Kidney (tissue), 14 donors: ENCODE results near the gene SLC37A2. TPM values are rescaled to one million over a fixed set of nuclear protein-coding genes. Genes with fewer than 3 reads are reported as not detected.
"Not testable (repeated sequence)": the region's sequence is repeated elsewhere in the genome, so short reads cannot be mapped to it uniquely, and the experiment has no call there.

Experiments used
- DNase-seq, 5 donors: peaks; one replicate each; pipeline ENCODE4 v3.0.0-alpha.2; 2013 to 2020
- FAIRE-seq: peaks from 2 replicates; lab custom pipeline; 2012; peaks lifted over from hg19 to GRCh38; lab: Jason Lieb, UNC
- H3K27ac ChIP-seq, 2 donors: one replicate each; pipeline ENCODE4 v1.7.0; 2013; ENCODE audit warnings: low read depth in 2 of 2, low read length in 2 of 2, inconsistent platforms in 1 of 2
- H3K27me3 ChIP-seq: one replicate; pipeline ENCODE4 v1.7.1; 2013; ENCODE audit warnings: low read length, inconsistent platforms; ENCODE audit not compliant: control insufficient read depth, insufficient read depth
- H3K36me3 ChIP-seq, 3 donors: one replicate each; pipeline versions ENCODE4 v1.7.0 to v1.7.1; 2013; ENCODE audit warnings: low read length in 3 of 3, control low read depth in 1 of 3, inconsistent platforms in 1 of 3; ENCODE audit not compliant: insufficient read depth in 3 of 3, control insufficient read depth in 2 of 3
- H3K4me1 ChIP-seq, 3 donors: one replicate each; pipeline versions ENCODE4 v1.7.0 to v1.7.1; 2013; ENCODE audit warnings: low read length in 3 of 3, inconsistent platforms in 1 of 3, low read depth in 1 of 3; ENCODE audit not compliant: control insufficient read depth in 2 of 3, insufficient read depth in 2 of 3
- H3K4me3 ChIP-seq, 3 donors: one replicate each; pipeline versions ENCODE4 v1.7.0 to v1.8.1; 2013; ENCODE audit warnings: low read length in 3 of 3, control low read depth in 1 of 3, inconsistent platforms in 1 of 3
- H3K9ac ChIP-seq, 3 donors: one replicate each; pipeline versions ENCODE4 v1.7.0 to v1.7.1; 2013; ENCODE audit warnings: low read length in 3 of 3, control low read depth in 1 of 3, inconsistent platforms in 1 of 3
- H3K9me3 ChIP-seq, 3 donors: one replicate each; pipeline versions ENCODE4 v1.7.0 to v1.7.1; 2013; ENCODE audit warnings: low read length in 3 of 3, control low read depth in 1 of 3, inconsistent platforms in 1 of 3; ENCODE audit not compliant: control insufficient read depth in 2 of 3, insufficient read depth in 1 of 3
- intact Hi-C: fragments of 100-400 bp; cut with DNase I; formaldehyde crosslinking; loops from one replicate; pipeline ENCODE4 v1.11.1; 2022
- polyA plus RNA-seq: library from polyadenylated mRNA; stranded (reverse); fragments of 350-450 nt; fragmentation: Illumina TruSeq; extraction: RNeasy Lipid Tissue Mini Kit (QIAGEN cat#74804); gene quantifications from one replicate; pipeline ENCODE4 v1.2.3, GENCODE V29; 2014; ENCODE audit warnings: low read depth, low replicate concordance; ENCODE audit not compliant: insufficient read depth
- total RNA-seq: library from RNA; stranded (reverse); fragmentation: NEBNext Ultra II Directional; extraction: Animal tissue kit (Norgen Biotek cat#: 25700); gene quantifications from one replicate; pipeline ENCODE4 v1.2.1, GENCODE V29; 2021
- TF ChIP-seq, protein P1 (sequence below): IDR thresholded peaks from 3 replicates; pipeline ENCODE4 v1.5.1; 2012; ENCODE audit warnings: mild to moderate bottlenecking, moderate library complexity, borderline replicate concordance; ENCODE audit not compliant: insufficient read depth; ENCODE audit errors: extremely low read depth
- donor health status: control.
- donor health status: control.
- donor health status: control.
- donor health status: control.
- donor health status: control.
- donor health status: DM: yes; HTN: yes; CAD: no.
- donor health status: Normal renal cell carcinoma (clear cell type).

The SLC37A2 gene
- total and polyA plus RNA-seq, 2 donors from 2014 or later = 0.82 to 6.1 TPM

DNA sequence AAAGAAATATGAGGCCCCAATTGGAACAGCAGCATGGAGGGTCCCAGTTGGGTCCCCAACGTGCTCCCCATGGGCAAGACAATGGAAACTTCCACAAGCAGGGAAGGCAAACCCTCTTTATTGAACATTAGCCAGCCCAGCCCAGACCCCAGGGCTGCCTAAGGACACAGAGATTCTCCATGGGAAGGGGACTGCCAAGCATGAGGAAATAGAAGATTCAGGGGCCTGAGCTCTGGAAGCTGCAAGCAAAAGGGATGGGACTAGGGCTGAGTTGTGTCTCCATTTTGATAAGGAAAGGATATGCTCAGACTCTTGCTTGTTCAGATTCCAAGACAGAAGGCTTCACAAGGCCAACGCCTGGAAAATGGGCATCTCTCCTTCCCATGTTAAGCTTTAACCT is 25.0 kb downstream of the SLC37A2 start:
- intact Hi-C loops = no loop called here
- FAIRE-seq = no peak

DNA sequence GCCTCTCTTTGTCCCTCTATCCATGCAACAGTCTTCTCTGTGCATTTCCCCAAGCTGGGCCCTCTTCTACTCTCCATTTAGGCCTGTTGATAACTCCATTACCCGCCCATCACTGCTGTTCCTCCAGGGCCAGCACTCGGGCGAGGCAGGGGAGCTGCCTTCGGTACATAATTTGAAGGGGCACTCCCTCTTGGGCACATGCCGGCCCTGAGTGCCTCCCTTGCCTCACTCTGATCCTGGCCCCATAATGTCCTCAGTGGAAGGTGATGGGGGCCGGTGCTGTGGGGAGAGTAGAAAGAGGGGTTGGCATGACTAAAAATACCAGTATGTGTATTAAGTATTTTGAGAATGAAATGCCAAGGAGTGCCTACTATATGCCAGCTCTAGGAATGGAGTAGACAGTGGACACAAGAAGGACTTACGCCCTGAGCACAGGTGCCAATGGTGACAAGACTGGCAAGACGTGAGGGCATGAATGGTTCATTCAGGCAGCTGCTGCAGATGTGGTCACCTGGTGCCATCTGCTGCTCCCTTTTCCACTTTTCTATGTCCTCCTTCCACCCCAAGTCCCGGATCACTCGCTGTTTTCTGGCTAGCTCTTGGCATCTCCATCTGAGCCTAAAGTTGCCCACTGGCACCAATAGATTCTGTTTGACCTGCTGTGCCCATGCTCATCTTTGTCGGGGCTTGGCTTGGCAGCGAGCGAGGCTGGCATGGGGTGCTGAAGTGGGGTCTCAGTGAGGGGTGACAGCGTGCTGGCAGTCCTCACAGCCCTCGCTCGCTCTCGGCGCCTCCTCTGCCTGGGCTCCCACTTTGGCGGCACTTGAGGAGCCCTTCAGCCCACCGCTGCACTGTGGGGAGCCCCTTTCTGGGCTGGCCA is 25.7 kb downstream of the SLC37A2 start:
- Histone ChIP-seq H3K27me3 (no peaks in the 10 kb centered on the region), H3K36me3 (no peaks in the 10 kb centered on the region), H3K9me3 (no peaks in the 10 kb centered on the region), H3K9ac (no peak overlapping the region), H3K4me3 (no peak overlapping the region), H3K4me1 (peaks cover 0 to 2% (median 0%) of the 10 kb centered on the region in 3 donors), H3K27ac (no peak overlapping the region)
- DNase-seq (no peak), FAIRE-seq (no peak)
- TF ChIP-seq, protein P1, sequence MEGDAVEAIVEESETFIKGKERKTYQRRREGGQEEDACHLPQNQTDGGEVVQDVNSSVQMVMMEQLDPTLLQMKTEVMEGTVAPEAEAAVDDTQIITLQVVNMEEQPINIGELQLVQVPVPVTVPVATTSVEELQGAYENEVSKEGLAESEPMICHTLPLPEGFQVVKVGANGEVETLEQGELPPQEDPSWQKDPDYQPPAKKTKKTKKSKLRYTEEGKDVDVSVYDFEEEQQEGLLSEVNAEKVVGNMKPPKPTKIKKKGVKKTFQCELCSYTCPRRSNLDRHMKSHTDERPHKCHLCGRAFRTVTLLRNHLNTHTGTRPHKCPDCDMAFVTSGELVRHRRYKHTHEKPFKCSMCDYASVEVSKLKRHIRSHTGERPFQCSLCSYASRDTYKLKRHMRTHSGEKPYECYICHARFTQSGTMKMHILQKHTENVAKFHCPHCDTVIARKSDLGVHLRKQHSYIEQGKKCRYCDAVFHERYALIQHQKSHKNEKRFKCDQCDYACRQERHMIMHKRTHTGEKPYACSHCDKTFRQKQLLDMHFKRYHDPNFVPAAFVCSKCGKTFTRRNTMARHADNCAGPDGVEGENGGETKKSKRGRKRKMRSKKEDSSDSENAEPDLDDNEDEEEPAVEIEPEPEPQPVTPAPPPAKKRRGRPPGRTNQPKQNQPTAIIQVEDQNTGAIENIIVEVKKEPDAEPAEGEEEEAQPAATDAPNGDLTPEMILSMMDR = no peak
- intact Hi-C loops = no loop called here

More for the DNA sequence above, 25.0 kb downstream of the SLC37A2 start:
- Histone ChIP-seq H3K27ac (no peak overlapping the region), H3K9ac (no peak overlapping the region), H3K27me3 (no peaks in the 10 kb centered on the region), H3K4me1 (peaks cover 0 to 2% (median 0%) of the 10 kb centered on the region in 3 donors), H3K9me3 (no peaks in the 10 kb centered on the region), H3K36me3 (no peaks in the 10 kb centered on the region), H3K4me3 (no peak overlapping the region)
- TF ChIP-seq, protein P1 = no peak
- no peak for DNase-seq

DNA sequence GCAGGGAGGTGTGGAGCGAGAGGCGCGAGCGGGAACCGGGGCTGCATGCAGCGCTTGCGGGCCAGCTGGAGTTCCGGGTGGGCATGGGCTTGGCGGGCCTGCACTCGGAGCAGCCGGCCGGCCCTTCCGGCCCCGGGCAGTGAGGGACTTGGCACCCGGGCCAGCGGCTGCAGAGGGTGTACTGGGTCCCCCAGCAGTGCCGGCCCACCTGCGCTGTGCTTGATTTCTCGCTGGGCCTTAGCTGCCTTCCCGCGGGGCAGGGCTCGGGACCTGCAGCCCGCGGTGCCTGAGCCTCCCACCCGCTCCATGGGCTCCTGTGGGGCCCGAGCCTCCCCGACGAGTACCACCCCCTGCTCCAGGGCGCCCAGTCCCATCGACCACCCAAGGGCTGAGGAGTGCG is 26.4 kb downstream of the SLC37A2 start:
- H3K4me3 ChIP-seq, H3K4me1 ChIP-seq, H3K9me3 ChIP-seq, H3K36me3 ChIP-seq, H3K27me3 ChIP-seq, FAIRE-seq, intact Hi-C loops, H3K9ac ChIP-seq, H3K27ac ChIP-seq: not testable (repeated sequence)
- DNase-seq = peak in 1 of 5 donors; percentile 68

DNA sequence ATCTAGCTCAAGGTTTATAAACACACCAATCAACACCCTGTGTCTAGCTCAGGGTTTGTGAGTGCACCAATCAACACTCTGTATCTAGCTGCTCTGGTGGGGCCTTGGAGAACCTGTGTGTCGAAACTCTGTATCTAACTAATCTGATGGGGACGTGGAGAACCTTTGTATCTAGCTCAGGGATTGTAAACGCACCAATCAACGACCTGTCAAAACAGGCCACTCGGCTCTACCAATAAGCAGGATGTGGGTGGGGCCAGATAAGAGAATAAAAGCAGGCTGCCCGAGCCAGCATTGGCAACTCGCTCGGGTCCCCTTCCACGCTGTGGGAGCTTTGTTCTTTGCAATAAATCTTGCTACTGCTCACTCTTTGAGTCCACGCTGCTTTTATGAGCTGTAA is 27.0 kb downstream of the SLC37A2 start:
- intact Hi-C loops, FAIRE-seq, H3K4me3 ChIP-seq, H3K36me3 ChIP-seq, H3K4me1 ChIP-seq, H3K9ac ChIP-seq, H3K27ac ChIP-seq, H3K27me3 ChIP-seq, H3K9me3 ChIP-seq, DNase-seq: not testable (repeated sequence)
